IgD-negative memory B cell (primary cell): ENCODE results near the gene CCDC74A. TPM values are rescaled to one million over a fixed set of nuclear protein-coding genes. Genes with fewer than 3 reads are reported as not detected.
"Not testable (repeated sequence)": the region's sequence is repeated elsewhere in the genome, so short reads cannot be mapped to it uniquely, and the experiment has no call there.

Experiments
- H3K27ac Mint-ChIP-seq, 3 donors: one replicate each; pipeline ENCODE4 v1.8.0; 2020 to 2022; ENCODE audit warnings: mild to moderate bottlenecking in 3 of 3, mixed read lengths in 3 of 3, moderate library complexity in 1 of 3
- H3K27me3 Mint-ChIP-seq: one replicate; pipeline ENCODE4 v1.8.0; 2021; ENCODE audit warnings: mixed read lengths
- H3K36me3 Mint-ChIP-seq: one replicate; pipeline ENCODE4 v1.8.0; 2020; ENCODE audit warnings: mild to moderate bottlenecking, mixed read lengths
- H3K4me1 Mint-ChIP-seq, 3 donors: one replicate each; pipeline ENCODE4 v1.8.0; 2020 to 2022; ENCODE audit warnings: mixed read lengths in 3 of 3, mild to moderate bottlenecking in 1 of 3
- H3K4me3 Mint-ChIP-seq, 4 donors: one replicate each; pipeline ENCODE4 v1.8.0; 2020 to 2022; ENCODE audit warnings: mild to moderate bottlenecking in 4 of 4, mixed read lengths in 4 of 4, moderate library complexity in 3 of 4
- H3K9me3 Mint-ChIP-seq, 3 donors: one replicate each; pipeline ENCODE4 v1.8.0; 2020 to 2021; ENCODE audit warnings: mixed read lengths in 3 of 3, mild to moderate bottlenecking in 1 of 3
- polyA plus RNA-seq: library from polyadenylated mRNA; unstranded; fragments of 300-500 nt; fragmentation: Illumina TruSeq; gene quantifications from one replicate; pipeline ENCODE4 v1.2.3, GENCODE V29; 2021

The CCDC74A gene
- not detected for polyA plus RNA-seq

GRCh38 chr2:131527131-131528001 is at the start of gene CCDC74A:
CCDC74A (plus strand) TSS chr2:131527888; CDS start chr2:131527971, 83 bp downstream.
- H3K4me1 Mint-ChIP-seq, H3K9me3 Mint-ChIP-seq, H3K27me3 Mint-ChIP-seq, H3K36me3 Mint-ChIP-seq: not testable (repeated sequence)
- peak within 1 kb of the TSS; percentile 64 to 83 (median 76) for H3K27ac Mint-ChIP-seq
- H3K4me3 Mint-ChIP-seq: peak within 1 kb of the TSS; percentile 87 to 94 (median 90)

- not testable (repeated sequence) for H3K27ac Mint-ChIP-seq, H3K36me3 Mint-ChIP-seq, H3K9me3 Mint-ChIP-seq, H3K4me1 Mint-ChIP-seq, H3K27me3 Mint-ChIP-seq, H3K4me3 Mint-ChIP-seq
Measured at GRCh38 chr2:131478074-131478849, 49.4 kb upstream of the CCDC74A start.

GRCh38 chr2:131478850-131479461 is 48.7 kb upstream of the CCDC74A start:
- H3K36me3 Mint-ChIP-seq, H3K4me1 Mint-ChIP-seq, H3K9me3 Mint-ChIP-seq, H3K27me3 Mint-ChIP-seq, H3K4me3 Mint-ChIP-seq, H3K27ac Mint-ChIP-seq: not testable (repeated sequence)

- not testable (repeated sequence) for H3K36me3 Mint-ChIP-seq, H3K27ac Mint-ChIP-seq, H3K4me1 Mint-ChIP-seq, H3K27me3 Mint-ChIP-seq, H3K9me3 Mint-ChIP-seq, H3K4me3 Mint-ChIP-seq
Measured at GRCh38 chr2:131480351-131480750, 47.3 kb upstream of the CCDC74A start.

- H3K9me3 Mint-ChIP-seq, H3K4me3 Mint-ChIP-seq, H3K36me3 Mint-ChIP-seq, H3K27me3 Mint-ChIP-seq, H3K4me1 Mint-ChIP-seq: not testable (repeated sequence)
- H3K27ac Mint-ChIP-seq: peak overlapping the region in 1 of 3 donors; percentile 58
Measured at GRCh38 chr2:131482506-131483155, 45.1 kb upstream of the CCDC74A start.

- peak overlapping the region in 1 of 3 donors; percentile 27 for H3K27ac Mint-ChIP-seq
- H3K4me1 Mint-ChIP-seq, H3K4me3 Mint-ChIP-seq, H3K27me3 Mint-ChIP-seq, H3K36me3 Mint-ChIP-seq, H3K9me3 Mint-ChIP-seq: not testable (repeated sequence)
Measured at GRCh38 chr2:131483981-131484820, 43.5 kb upstream of the CCDC74A start.

GRCh38 chr2:131484906-131485460 is 42.7 kb upstream of the CCDC74A start:
- not testable (repeated sequence) for H3K9me3 Mint-ChIP-seq, H3K4me3 Mint-ChIP-seq, H3K4me1 Mint-ChIP-seq, H3K36me3 Mint-ChIP-seq, H3K27me3 Mint-ChIP-seq
- peak overlapping the region in 1 of 3 donors; percentile 27 for H3K27ac Mint-ChIP-seq

GRCh38 chr2:131486201-131486902 is 41.3 kb upstream of the CCDC74A start:
- not testable (repeated sequence) for H3K36me3 Mint-ChIP-seq, H3K9me3 Mint-ChIP-seq, H3K27me3 Mint-ChIP-seq, H3K4me3 Mint-ChIP-seq, H3K27ac Mint-ChIP-seq
- peaks cover 5 to 13% (median 13%) of the 10 kb centered on the region in 3 donors for H3K4me1 Mint-ChIP-seq

GRCh38 chr2:131488306-131489205 is 39.1 kb upstream of the CCDC74A start:
- Mint-ChIP-seq H3K4me3 (peak overlapping the region in 1 of 4 donors; percentile 52), H3K27ac (no peak overlapping the region), H3K4me1 (peaks cover 5 to 18% (median 13%) of the 10 kb centered on the region in 3 donors), H3K9me3 (no peaks in the 10 kb centered on the region), H3K36me3 (no peaks in the 10 kb centered on the region), H3K27me3 (no peaks in the 10 kb centered on the region)

GRCh38 chr2:131490616-131491468 is 36.8 kb upstream of the CCDC74A start:
- H3K27me3 Mint-ChIP-seq, H3K36me3 Mint-ChIP-seq, H3K9me3 Mint-ChIP-seq: not testable (repeated sequence)
- peak overlapping the region; percentile 83 to 94 (median 93) for H3K4me3 Mint-ChIP-seq
- peaks cover 7 to 29% (median 15%) of the 10 kb centered on the region in 3 donors for H3K4me1 Mint-ChIP-seq
- H3K27ac Mint-ChIP-seq: peak overlapping the region in 2 of 3 donors; percentile 71 to 90

- not testable (repeated sequence) for H3K9me3 Mint-ChIP-seq, H3K27me3 Mint-ChIP-seq, H3K36me3 Mint-ChIP-seq
- Mint-ChIP-seq H3K27ac (peak overlapping the region in 2 of 3 donors; percentile 71 to 90), H3K4me3 (peak overlapping the region; percentile 83 to 94 (median 93)), H3K4me1 (peaks cover 7 to 31% (median 15%) of the 10 kb centered on the region in 3 donors)
Measured at GRCh38 chr2:131491469-131491836, 36.2 kb upstream of the CCDC74A start.

GRCh38 chr2:131492015-131492417 is 35.7 kb upstream of the CCDC74A start, which contains the start of gene MZT2A:
MZT2A (minus strand) TSS chr2:131492397; CDS start chr2:131492376, 21 bp downstream.
- Mint-ChIP-seq H3K27ac (peak within 1 kb of the TSS; percentile 94 to 97 (median 97)), H3K4me3 (peak within 1 kb of the TSS; percentile 92 to 96 (median 95)), H3K4me1 (peaks cover 7 to 31% (median 15%) of the 10 kb centered on the region in 3 donors)
- not testable (repeated sequence) for H3K27me3 Mint-ChIP-seq, H3K9me3 Mint-ChIP-seq, H3K36me3 Mint-ChIP-seq
